ENCODE data around the gene ATP8A2. TPM values are rescaled to one million over a fixed set of nuclear protein-coding genes. Genes with fewer than 3 reads are reported as not detected.

The ATP8A2 gene
- total RNA-seq, 1 donor from 2014 or later = 4.2 TPM

DNA sequence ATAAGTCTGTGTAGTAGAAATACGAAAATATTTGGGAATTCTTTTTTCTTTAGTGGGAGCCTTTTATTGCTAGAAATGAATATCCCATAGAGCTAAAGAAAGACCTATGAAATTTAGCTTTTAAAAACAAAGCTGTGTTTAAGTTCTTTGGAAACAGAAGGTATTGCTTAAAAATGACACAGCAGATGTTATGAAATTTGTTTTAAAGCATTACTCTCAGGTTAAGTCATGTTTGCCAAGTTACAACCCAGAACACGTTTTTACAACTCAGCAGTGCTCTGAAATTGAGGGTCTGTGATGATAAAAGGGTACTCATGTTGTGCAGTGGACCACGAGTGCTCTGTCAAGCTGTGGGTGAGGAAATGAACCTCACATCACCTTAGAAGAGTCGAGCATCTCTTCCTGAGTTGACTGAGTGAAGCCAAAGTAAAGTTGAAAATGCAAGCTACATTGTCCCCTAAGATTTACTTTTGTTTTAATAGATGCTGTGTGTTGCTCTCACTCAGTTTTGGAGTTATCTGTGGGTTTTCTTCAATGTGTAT, 519.0 kb downstream of the ATP8A2 start:
- Mint-ChIP-seq H3K4me1 (peaks cover 4% of the 10 kb centered on the region), H3K27ac (no peak overlapping the region)
- no peak overlapping the region for H3K27ac ChIP-seq

DNA sequence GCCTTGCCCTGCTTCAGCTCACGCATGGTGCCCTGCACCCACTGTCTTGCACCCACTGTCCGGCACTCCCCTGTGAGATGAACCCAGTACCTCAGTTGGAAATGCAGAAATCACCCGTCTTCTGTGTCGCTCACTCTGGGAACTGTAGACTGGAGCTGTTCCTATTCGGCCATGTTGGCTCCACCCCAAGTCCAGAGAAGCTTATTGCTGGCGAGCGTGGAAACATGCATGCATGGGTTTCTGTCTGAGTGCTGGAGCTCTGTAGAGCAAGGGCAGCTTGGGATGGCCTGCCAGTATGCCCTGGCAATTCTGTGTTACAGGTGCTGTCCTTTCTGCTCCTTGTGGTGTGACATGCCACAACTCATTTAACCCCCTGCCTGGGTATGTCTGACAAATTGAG, 527.2 kb downstream of the ATP8A2 start:
- Mint-ChIP-seq H3K4me3 (no peak overlapping the region), H3K4me1 (no peaks in the 10 kb centered on the region), H3K27me3 (ENCODE audit: insufficient read depth, low read depth) (peaks cover 9% of the 10 kb centered on the region), H3K9me3 (peaks cover 30% of the 10 kb centered on the region), H3K36me3 (no peaks in the 10 kb centered on the region), H3K27ac (no peak overlapping the region)
- Histone ChIP-seq H4K20me1 (ENCODE audit: low read depth) (no peaks in the 10 kb centered on the region), H3K27ac (no peak overlapping the region), H3K27me3 (no peaks in the 10 kb centered on the region), H3K79me2 (ENCODE audit: low read depth) (no peaks in the 10 kb centered on the region), H3K9ac (no peak overlapping the region), H3F3A (ENCODE audit: low read depth) (no peaks in the 10 kb centered on the region), H3K4me3 (no peak overlapping the region), H2AFZ (replicated peaks) (no peak overlapping the region), H3K36me3 (no peaks in the 10 kb centered on the region), H3K4me1 (no peaks in the 10 kb centered on the region), H3K4me2 (no peak overlapping the region), H3K9me3 (ENCODE audit: low read depth) (no peaks in the 10 kb centered on the region)
- TF ChIP-seq EZH2 (IDR thresholded peaks at IDR 0.05) = no peak
- no peak for TF ChIP-seq EZH2phosphoT487 (IDR thresholded peaks at IDR 0.05)
- TF ChIP-seq, protein P1, sequence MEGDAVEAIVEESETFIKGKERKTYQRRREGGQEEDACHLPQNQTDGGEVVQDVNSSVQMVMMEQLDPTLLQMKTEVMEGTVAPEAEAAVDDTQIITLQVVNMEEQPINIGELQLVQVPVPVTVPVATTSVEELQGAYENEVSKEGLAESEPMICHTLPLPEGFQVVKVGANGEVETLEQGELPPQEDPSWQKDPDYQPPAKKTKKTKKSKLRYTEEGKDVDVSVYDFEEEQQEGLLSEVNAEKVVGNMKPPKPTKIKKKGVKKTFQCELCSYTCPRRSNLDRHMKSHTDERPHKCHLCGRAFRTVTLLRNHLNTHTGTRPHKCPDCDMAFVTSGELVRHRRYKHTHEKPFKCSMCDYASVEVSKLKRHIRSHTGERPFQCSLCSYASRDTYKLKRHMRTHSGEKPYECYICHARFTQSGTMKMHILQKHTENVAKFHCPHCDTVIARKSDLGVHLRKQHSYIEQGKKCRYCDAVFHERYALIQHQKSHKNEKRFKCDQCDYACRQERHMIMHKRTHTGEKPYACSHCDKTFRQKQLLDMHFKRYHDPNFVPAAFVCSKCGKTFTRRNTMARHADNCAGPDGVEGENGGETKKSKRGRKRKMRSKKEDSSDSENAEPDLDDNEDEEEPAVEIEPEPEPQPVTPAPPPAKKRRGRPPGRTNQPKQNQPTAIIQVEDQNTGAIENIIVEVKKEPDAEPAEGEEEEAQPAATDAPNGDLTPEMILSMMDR (IDR thresholded peaks at IDR 0.05) = no peak
- DNase-seq (ENCODE audit: low spot score) = no peak

More for the DNA sequence above, 519.0 kb downstream of the ATP8A2 start:
- no peak overlapping the region for H3K9ac ChIP-seq
- H3K27me3 ChIP-seq = no peaks in the 10 kb centered on the region
- H4K20me1 ChIP-seq (ENCODE audit: low read depth) = no peaks in the 10 kb centered on the region
- Mint-ChIP-seq H3K27me3 (ENCODE audit: insufficient read depth, low read depth) (peaks cover 11% of the 10 kb centered on the region), H3K36me3 (no peaks in the 10 kb centered on the region), H3K4me3 (no peak overlapping the region), H3K9me3 (peaks cover 2% of the 10 kb centered on the region)
- no peak overlapping the region for H2AFZ ChIP-seq (replicated peaks)
- H3K4me3 ChIP-seq = no peak overlapping the region
- no peak overlapping the region for H3K4me2 ChIP-seq
- H3F3A ChIP-seq (ENCODE audit: low read depth) = no peaks in the 10 kb centered on the region
- no peaks in the 10 kb centered on the region for H3K36me3 ChIP-seq
- H3K4me1 ChIP-seq = peaks cover 6% of the 10 kb centered on the region
- DNase-seq (ENCODE audit: low spot score) = no peak
- TF ChIP-seq, protein P1 (IDR thresholded peaks at IDR 0.05) = no peak
- no peaks in the 10 kb centered on the region for H3K79me2 ChIP-seq (ENCODE audit: low read depth)
- H3K9me3 ChIP-seq (ENCODE audit: low read depth) = no peaks in the 10 kb centered on the region

DNA sequence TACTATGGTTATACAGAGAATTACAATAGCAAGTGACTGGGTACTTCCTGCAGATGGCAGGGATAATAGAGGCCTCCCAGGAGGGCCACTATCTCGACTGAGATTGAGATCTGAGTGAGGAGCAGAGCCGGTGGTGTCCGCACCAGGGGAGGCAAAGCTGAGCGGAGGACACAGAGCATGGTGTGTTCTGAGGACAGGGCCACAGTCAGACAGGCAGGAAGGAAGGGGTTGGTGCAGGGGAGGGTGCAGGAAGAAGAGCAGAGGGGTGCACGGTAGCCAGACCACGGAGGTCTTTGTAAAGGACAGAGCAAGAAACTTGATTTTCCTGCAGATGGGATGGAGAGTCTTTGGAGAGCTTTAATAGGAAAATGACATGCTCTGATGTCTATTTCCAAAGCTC, 527.7 kb downstream of the ATP8A2 start:
- DNase-seq (ENCODE audit: low spot score) = no peak
- Histone ChIP-seq H3K27me3 (no peaks in the 10 kb centered on the region), H3K4me2 (no peak overlapping the region), H4K20me1 (ENCODE audit: low read depth) (no peaks in the 10 kb centered on the region), H3F3A (ENCODE audit: low read depth) (no peaks in the 10 kb centered on the region), H3K9ac (no peak overlapping the region), H2AFZ (replicated peaks) (no peak overlapping the region), H3K36me3 (no peaks in the 10 kb centered on the region), H3K79me2 (ENCODE audit: low read depth) (no peaks in the 10 kb centered on the region), H3K4me1 (no peaks in the 10 kb centered on the region), H3K27ac (no peak overlapping the region), H3K9me3 (ENCODE audit: low read depth) (no peaks in the 10 kb centered on the region), H3K4me3 (no peak overlapping the region)
- peaks cover 30% of the 10 kb centered on the region for H3K9me3 Mint-ChIP-seq
- H3K4me3 Mint-ChIP-seq = no peak overlapping the region
- H3K4me1 Mint-ChIP-seq = no peaks in the 10 kb centered on the region
- H3K27ac Mint-ChIP-seq = no peak overlapping the region
- no peak for TF ChIP-seq EZH2phosphoT487 (IDR thresholded peaks at IDR 0.05)
- TF ChIP-seq, protein P1 (IDR thresholded peaks at IDR 0.05) = no peak
- TF ChIP-seq EZH2 (IDR thresholded peaks at IDR 0.05) = no peak
- H3K27me3 Mint-ChIP-seq (ENCODE audit: insufficient read depth, low read depth) = peaks cover 9% of the 10 kb centered on the region
- no peaks in the 10 kb centered on the region for H3K36me3 Mint-ChIP-seq

Measured in neural progenitor cell (in vitro differentiated cells).